Sigmoid colon (tissue), 4 donors: ENCODE measurements around the gene TSC22D1.

ENCODE experiments used
- CTCF ChIP-seq, 4 experiments: fragments of 450-650 bp in 3 of 4; fragments of 200-600 bp in 1 of 4; IDR thresholded peaks; one replicate each; pipeline ENCODE4 v1.5.1; 2016 to 2019; ENCODE audit warnings: antibody characterized with exemption in 4 of 4, mild to moderate bottlenecking in 3 of 4, moderate library complexity in 2 of 4
- POLR2AphosphoS5 ChIP-seq, 4 donors: sonication (generic); formaldehyde crosslinking; IDR thresholded peaks; one replicate each; pipeline ENCODE4 v1.6.1; 2017; ENCODE audit warnings: antibody characterized with exemption in 4 of 4

- TF ChIP-seq CTCF (IDR thresholded peaks at IDR 0.05) (no peak), POLR2AphosphoS5 (IDR thresholded peaks at IDR 0.05) (no peak)
These were observed 146.8 kb downstream of the TSC22D1 start for GRCh38 chr13:44429311-44429710.
